Measurements from ENCODE around the gene DSCAM. TPM values are rescaled to one million over a fixed set of nuclear protein-coding genes. Genes with fewer than 3 reads are reported as not detected.

DSCAM gene
- total and polyA plus RNA-seq, 8 donors: 0.37 TPM; not detected in 7

- Histone ChIP-seq H3K27me3 (peaks cover 0 to 11% (median 0%) of the 10 kb centered on the region in 3 donors), H3K27ac (no peak overlapping the region), H3K9me3 (no peaks in the 10 kb centered on the region), H3K4me1 (no peaks in the 10 kb centered on the region), H3K36me3 (no peaks in the 10 kb centered on the region), H3K4me3 (no peak overlapping the region)
- TF ChIP-seq POLR2A (IDR thresholded peaks at IDR 0.05) (no peak), POLR2AphosphoS5 (IDR thresholded peaks at IDR 0.05) (no peak), EP300 (IDR thresholded peaks at IDR 0.05) (no peak), CTCF (IDR thresholded peaks at IDR 0.05) (no peak)
- intact Hi-C loops (cut with DNase I; ENCODE audit: low total_unique reads): no loop called here
- 63 to 73% (median 70%) methylated on average over 10 of the region's 10 CpGs for WGBS, 5 donors
- DNase-seq: no peak
These were observed 681.8 kb downstream of the DSCAM start for GRCh38 chr21:40164905-40165772.

GRCh38 chr21:40162075-40162474 is 684.9 kb downstream of the DSCAM start:
- peaks cover 0 to 11% (median 0%) of the 10 kb centered on the region in 3 donors for H3K27me3 ChIP-seq
- no peaks in the 10 kb centered on the region for H3K9me3 ChIP-seq
- no peak overlapping the region for H3K27ac ChIP-seq
- H3K4me3 ChIP-seq: no peak overlapping the region
- 29 to 46% (median 42%) methylated on average over 2 of the region's 2 CpGs for WGBS, 5 donors
- intact Hi-C loops (cut with DNase I; ENCODE audit: low total_unique reads): no loop called here
- no peaks in the 10 kb centered on the region for H3K4me1 ChIP-seq
- DNase-seq: no peak
- H3K36me3 ChIP-seq: no peaks in the 10 kb centered on the region
- TF ChIP-seq POLR2AphosphoS5 (IDR thresholded peaks at IDR 0.05): no peak
- TF ChIP-seq POLR2A (IDR thresholded peaks at IDR 0.05): no peak

- no peak for TF ChIP-seq EP300 (IDR thresholded peaks at IDR 0.05)
- TF ChIP-seq POLR2AphosphoS5 (IDR thresholded peaks at IDR 0.05): no peak
- no peak for TF ChIP-seq POLR2A (IDR thresholded peaks at IDR 0.05)
- TF ChIP-seq CTCF (IDR thresholded peaks at IDR 0.05): no peak
- WGBS, 5 donors: 75 to 85% (median 78%) methylated on average over 5 of the region's 5 CpGs
- no peak for DNase-seq
- intact Hi-C loops (cut with DNase I; ENCODE audit: low total_unique reads): no loop called here
- Histone ChIP-seq H3K36me3 (no peaks in the 10 kb centered on the region), H3K9me3 (no peaks in the 10 kb centered on the region), H3K27me3 (peaks cover 0 to 11% (median 0%) of the 10 kb centered on the region in 3 donors), H3K4me1 (no peaks in the 10 kb centered on the region), H3K4me3 (no peak overlapping the region), H3K27ac (no peak overlapping the region)
These were observed 686.0 kb downstream of the DSCAM start for GRCh38 chr21:40160911-40161310.

- intact Hi-C loops (cut with DNase I; ENCODE audit: low total_unique reads): no loop called here
- 41 to 74% (median 72%) methylated on average over 3 of the region's 3 CpGs for WGBS, 5 donors
- H3K9me3 ChIP-seq: no peaks in the 10 kb centered on the region
- no peak for DNase-seq
- H3K4me3 ChIP-seq: no peak overlapping the region
- H3K36me3 ChIP-seq: no peaks in the 10 kb centered on the region
- peaks cover 0 to 4% (median 0%) of the 10 kb centered on the region in 3 donors for H3K27me3 ChIP-seq
- H3K27ac ChIP-seq: no peak overlapping the region
- no peaks in the 10 kb centered on the region for H3K4me1 ChIP-seq
- TF ChIP-seq POLR2AphosphoS5 (IDR thresholded peaks at IDR 0.05): no peak
- TF ChIP-seq EP300 (IDR thresholded peaks at IDR 0.05): no peak
- no peak for TF ChIP-seq POLR2A (IDR thresholded peaks at IDR 0.05)
- TF ChIP-seq CTCF (IDR thresholded peaks at IDR 0.05): no peak
These were observed 688.6 kb downstream of the DSCAM start for GRCh38 chr21:40158366-40158765.

GRCh38 chr21:40155563-40155962 is 691.4 kb downstream of the DSCAM start:
- H3K36me3 ChIP-seq: no peaks in the 10 kb centered on the region
- no peak overlapping the region for H3K4me3 ChIP-seq
- H3K27me3 ChIP-seq: no peaks in the 10 kb centered on the region
- H3K4me1 ChIP-seq: no peaks in the 10 kb centered on the region
- WGBS, 5 donors: 71 to 81% (median 75%) methylated on average over 7 of the region's 7 CpGs
- no peak for TF ChIP-seq EP300 (IDR thresholded peaks at IDR 0.05)
- no peak for TF ChIP-seq POLR2A (IDR thresholded peaks at IDR 0.05)
- no peak for TF ChIP-seq CTCF (IDR thresholded peaks at IDR 0.05)
- no peak for TF ChIP-seq POLR2AphosphoS5 (IDR thresholded peaks at IDR 0.05)
- no peak for DNase-seq
- H3K9me3 ChIP-seq: no peaks in the 10 kb centered on the region
- intact Hi-C loops (cut with DNase I; ENCODE audit: low total_unique reads): no loop called here
- H3K27ac ChIP-seq: no peak overlapping the region
